ENCODE results near the gene USH1C. TPM values are rescaled to one million over a fixed set of nuclear protein-coding genes. Genes with fewer than 3 reads are reported as not detected.

USH1C gene
- total and polyA plus RNA-seq, 8 donors: 0.23 to 1.2 (median 0.59) TPM; not detected in 1

GRCh38 chr11:17452668-17453067 is 91.5 kb downstream of the USH1C start:
- no peak for ATAC-seq
- Histone ChIP-seq H3K9me3 (no peaks in the 10 kb centered on the region), H3K36me3 (no peaks in the 10 kb centered on the region), H3K27me3 (no peaks in the 10 kb centered on the region), H3K4me1 (peaks cover 0 to 2% of the 10 kb centered on the region in 2 donors), H3K27ac (no peak overlapping the region), H3K4me3 (no peak overlapping the region)
- intact Hi-C loops (cut with DNase I): no loop called here
- DNase-seq: no peak
- TF ChIP-seq CTCF (IDR thresholded peaks at IDR 0.05): no peak

DNA sequence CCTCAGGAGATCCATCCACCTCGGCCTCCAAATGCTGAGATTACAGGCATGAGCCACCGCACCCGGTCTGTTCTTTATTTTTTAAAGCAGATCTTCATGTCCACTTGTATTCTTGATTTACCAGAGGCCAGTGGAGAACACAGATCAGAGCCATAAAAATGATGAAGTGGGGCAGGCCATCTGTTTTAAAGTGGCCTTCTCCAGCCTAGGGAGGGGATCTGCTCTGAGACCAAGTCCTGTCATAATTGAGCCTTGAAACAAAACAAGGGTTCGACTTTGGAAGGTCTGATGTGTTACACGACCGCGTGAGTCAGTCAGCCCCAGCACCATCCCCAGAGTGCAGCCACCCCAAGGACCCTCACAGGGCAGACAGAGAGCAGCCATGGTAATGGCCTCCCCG is 95.1 kb downstream of the USH1C start:
- no peak overlapping the region for H3K27ac ChIP-seq
- H3K36me3 ChIP-seq: no peaks in the 10 kb centered on the region
- no peaks in the 10 kb centered on the region for H3K27me3 ChIP-seq
- no peak overlapping the region for H3K4me3 ChIP-seq
- H3K4me1 ChIP-seq: no peaks in the 10 kb centered on the region
- H3K9me3 ChIP-seq: no peaks in the 10 kb centered on the region
- intact Hi-C loops (cut with DNase I): no loop called here
- no peak for TF ChIP-seq CTCF (IDR thresholded peaks at IDR 0.05)
- DNase-seq (no peak), ATAC-seq (no peak)

- intact Hi-C loops (cut with DNase I): no loop called here
Measured at GRCh38 chr11:17446482-17446881, 97.7 kb downstream of the USH1C start.

GRCh38 chr11:17445240-17445795 is 98.9 kb downstream of the USH1C start:
- ATAC-seq: no peak
- Histone ChIP-seq H3K4me3 (no peak overlapping the region), H3K4me1 (no peaks in the 10 kb centered on the region), H3K36me3 (no peaks in the 10 kb centered on the region), H3K27ac (no peak overlapping the region), H3K27me3 (no peaks in the 10 kb centered on the region), H3K9me3 (no peaks in the 10 kb centered on the region)
- intact Hi-C loops (cut with DNase I): no loop called here
- DNase-seq: no peak
- no peak for TF ChIP-seq CTCF (IDR thresholded peaks at IDR 0.05)

More at GRCh38 chr11:17446482-17446881, 97.7 kb downstream of the USH1C start:
- H3K36me3 ChIP-seq: no peaks in the 10 kb centered on the region
- no peaks in the 10 kb centered on the region for H3K4me1 ChIP-seq
- ATAC-seq (no peak), DNase-seq (no peak)
- H3K27me3 ChIP-seq: no peaks in the 10 kb centered on the region
- no peak overlapping the region for H3K4me3 ChIP-seq
- TF ChIP-seq CTCF (IDR thresholded peaks at IDR 0.05): no peak
- H3K9me3 ChIP-seq: no peaks in the 10 kb centered on the region
- no peak overlapping the region for H3K27ac ChIP-seq

DNA sequence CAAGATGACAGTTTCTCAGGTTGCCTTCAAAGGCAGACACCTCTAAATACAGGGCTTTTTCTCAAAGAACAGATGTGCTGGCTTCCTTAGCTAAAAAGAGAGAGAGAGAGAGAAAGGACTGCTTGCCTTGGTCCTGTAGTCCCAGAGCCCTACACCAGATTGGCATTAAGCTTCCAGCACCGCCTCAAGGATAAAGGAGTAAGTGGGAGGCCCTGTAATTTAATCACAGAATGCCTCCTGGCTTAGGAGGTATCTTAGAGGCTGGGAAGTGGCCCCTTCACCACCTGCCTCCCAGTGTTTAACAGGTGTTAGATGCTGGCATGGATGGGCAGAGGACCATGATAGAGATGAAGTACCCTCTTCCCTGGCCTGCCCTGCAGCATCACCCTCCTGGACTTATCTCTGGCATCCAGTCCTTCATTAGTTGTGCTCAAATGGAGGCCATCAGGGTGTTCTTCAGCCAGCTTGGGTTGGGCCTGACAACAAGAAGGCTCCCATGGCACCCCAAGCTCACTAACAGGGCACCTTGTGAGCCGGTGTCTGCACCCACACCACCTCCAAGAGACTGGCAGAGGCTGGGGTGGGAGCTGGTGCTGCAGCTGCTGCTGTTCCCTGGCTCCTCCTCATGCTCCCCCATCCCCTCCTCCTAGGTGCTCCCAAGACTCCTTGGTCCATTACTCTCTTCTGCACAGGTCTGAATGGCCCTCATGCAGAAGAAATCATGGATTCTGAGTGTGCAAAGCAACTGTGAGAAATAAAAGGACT is 100.1 kb downstream of the USH1C start:
- no peaks in the 10 kb centered on the region for H3K9me3 ChIP-seq
- intact Hi-C loops (cut with DNase I): no loop called here
- peaks cover 0 to 9% of the 10 kb centered on the region in 2 donors for H3K27me3 ChIP-seq
- no peak overlapping the region for H3K4me3 ChIP-seq
- TF ChIP-seq CTCF (IDR thresholded peaks at IDR 0.05): no peak
- no peak overlapping the region for H3K27ac ChIP-seq
- DNase-seq (no peak), ATAC-seq (no peak)
- H3K4me1 ChIP-seq: no peaks in the 10 kb centered on the region
- H3K36me3 ChIP-seq: no peaks in the 10 kb centered on the region

Other genes starting within 250 kb of the USH1C start
- 1 to 10 TPM; 4.3 to 9.8 TPM for gene NCR3LG1, start 192.6 kb downstream of the USH1C start, total RNA-seq
- gene NCR3LG1, start 192.6 kb downstream of the USH1C start, polyA plus RNA-seq (ENCODE audit: insufficient read length in 6 of 6): under 1 TPM; 0.63 to 0.89 (median 0.81) TPM
- 1 to 10 TPM; 1.8 to 7.2 TPM for gene KCNJ11, start 155.8 kb downstream of the USH1C start, total RNA-seq
- 10 to 100 TPM in 1 of 6 donors, 1 to 10 TPM in 5; 7.1 to 11.6 (median 8.7) TPM for gene KCNJ11, start 155.8 kb downstream of the USH1C start, polyA plus RNA-seq (ENCODE audit: insufficient read length in 6 of 6)
- gene ABCC8, start 67.6 kb downstream of the USH1C start, total RNA-seq: 1 to 10 TPM in 1 of 2 donors, under 1 TPM in 1; 0.52 to 1.9 TPM
- 10 to 100 TPM in 1 of 6 donors, 1 to 10 TPM in 5; 3.8 to 11.1 (median 7.5) TPM for gene ABCC8, start 67.6 kb downstream of the USH1C start, polyA plus RNA-seq (ENCODE audit: insufficient read length in 6 of 6)
- not detected for gene OTOG, start 2.8 kb upstream of the USH1C start, total RNA-seq
- gene OTOG, start 2.8 kb upstream of the USH1C start, polyA plus RNA-seq (ENCODE audit: insufficient read length in 6 of 6): under 1 TPM; 0.04 to 0.24 (median 0.11) TPM
- gene MYOD1, start 175.2 kb upstream of the USH1C start, total RNA-seq: not detected
- gene MYOD1, start 175.2 kb upstream of the USH1C start, polyA plus RNA-seq (ENCODE audit: insufficient read length in 6 of 6): not detected
- not detected for gene KCNC1, start 190.4 kb upstream of the USH1C start, total RNA-seq
- 1 to 10 TPM in 2 of 6 donors, under 1 TPM in 4; 0.78 to 1.2 (median 0.89) TPM for gene KCNC1, start 190.4 kb upstream of the USH1C start, polyA plus RNA-seq (ENCODE audit: insufficient read length in 6 of 6)

All from left lung (tissue), 10 donors.